Umbilical cord (tissue), 2 donors: ENCODE measurements around the gene NDUFB10. TPM values are rescaled to one million over a fixed set of nuclear protein-coding genes. Genes with fewer than 3 reads are reported as not detected.
A peak's percentile ranks its signal among the peaks of the same experiment; 100 is the strongest.

Experiments used
- DNase-seq: peaks from one replicate; pipeline ENCODE4 v3.0.0-alpha.2; 2015; ENCODE audit warnings: low spot score
- total RNA-seq: library from RNA; depleted of rRNA; stranded (reverse); fragments of >200 nt; gene quantifications from one replicate; pipeline ENCODE4 v1.2.3, GENCODE V29; 2014; ENCODE audit warnings: low replicate concordance; ENCODE audit not compliant: insufficient read depth

Gene NDUFB10
- total RNA-seq, 1 donor from 2014 or later = 111 TPM

DNA sequence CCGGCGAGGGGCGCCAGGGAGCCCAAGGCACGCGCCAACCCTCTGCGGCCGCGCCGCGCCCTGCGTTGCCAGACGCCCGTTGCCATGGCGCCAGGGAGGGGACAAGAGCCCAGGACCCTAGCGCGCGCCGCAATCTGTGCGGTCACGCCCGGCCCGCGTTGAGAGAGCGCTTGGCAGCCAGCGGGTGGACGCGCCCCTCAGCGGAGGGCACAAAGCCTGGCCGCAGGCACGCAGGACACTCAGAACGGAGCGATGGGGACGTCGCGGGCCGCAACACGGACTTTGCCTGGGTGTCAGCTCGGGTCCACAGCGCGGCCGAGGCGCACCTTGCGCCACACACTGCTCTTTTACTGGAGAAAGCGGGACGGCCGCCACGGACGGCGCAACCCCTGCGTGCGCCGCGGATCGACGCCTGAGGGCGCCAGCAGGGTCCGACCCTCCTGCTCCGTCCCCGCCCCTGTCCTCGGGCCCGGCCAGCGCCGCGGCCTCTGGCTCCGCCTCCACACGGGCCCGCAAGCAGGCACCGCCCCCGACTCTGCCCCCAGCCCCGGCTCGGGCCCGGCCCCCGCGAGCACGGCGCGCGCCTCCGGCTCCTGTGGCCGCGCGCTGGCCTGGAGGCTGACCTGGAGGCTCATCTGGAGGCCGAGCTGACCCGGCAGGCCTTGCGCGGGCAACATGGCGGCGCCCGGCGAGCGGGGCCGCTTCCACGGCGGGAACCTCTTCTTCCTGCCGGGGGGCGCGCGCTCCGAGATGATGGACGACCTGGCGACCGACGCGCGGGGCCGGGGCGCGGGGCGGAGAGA lies 24.4 kb downstream of the NDUFB10 start, which contains the start of gene GFER:
GFER (plus strand) TSS at position 650 of the 803 bp plus-strand sequence; CDS start at position 676, 26 bp downstream.
- peak; percentile 94 for DNase-seq

DNA sequence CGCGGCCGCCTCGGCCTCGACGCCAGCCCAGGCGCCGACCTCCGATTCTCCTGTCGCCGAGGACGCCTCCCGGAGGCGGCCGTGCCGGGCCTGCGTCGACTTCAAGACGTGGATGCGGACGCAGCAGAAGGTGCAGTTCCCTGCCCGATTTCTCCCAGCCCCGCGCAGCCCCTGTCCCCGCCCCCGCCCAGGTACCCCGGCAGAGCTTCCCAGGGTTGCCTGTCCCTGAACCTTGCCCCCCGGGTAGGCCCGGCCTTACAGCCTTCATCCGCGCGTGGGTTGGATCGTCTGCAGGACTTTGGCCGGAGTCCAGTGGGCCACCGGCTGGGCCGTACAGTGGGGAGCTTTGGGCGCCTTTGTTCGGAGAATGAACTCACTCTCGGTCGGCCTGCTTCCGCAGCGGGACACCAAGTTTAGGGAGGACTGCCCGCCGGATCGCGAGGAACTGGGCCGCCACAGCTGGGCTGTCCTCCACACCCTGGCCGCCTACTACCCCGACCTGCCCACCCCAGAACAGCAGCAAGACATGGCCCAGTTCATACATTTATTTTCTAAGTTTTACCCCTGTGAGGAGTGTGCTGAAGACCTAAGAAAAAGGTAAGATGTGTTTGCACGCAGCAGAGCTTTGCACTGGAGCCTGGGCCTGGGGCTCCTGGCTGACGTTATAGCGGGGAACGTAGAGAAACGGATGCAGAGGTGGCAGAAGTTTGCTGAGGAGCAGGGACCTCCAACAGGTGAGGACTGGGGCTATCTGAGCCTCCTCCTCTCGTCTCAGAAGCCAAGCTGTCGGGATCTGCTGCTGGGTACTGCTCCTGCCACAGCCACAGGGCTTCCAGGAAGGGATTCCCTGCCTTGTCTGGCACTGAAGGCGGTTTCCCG lies 25.2 kb downstream of the NDUFB10 start:
- no peak for DNase-seq

GRCh38 chr16:1985466-1986150 lies 26.3 kb downstream of the NDUFB10 start:
- DNase-seq = no peak

DNA sequence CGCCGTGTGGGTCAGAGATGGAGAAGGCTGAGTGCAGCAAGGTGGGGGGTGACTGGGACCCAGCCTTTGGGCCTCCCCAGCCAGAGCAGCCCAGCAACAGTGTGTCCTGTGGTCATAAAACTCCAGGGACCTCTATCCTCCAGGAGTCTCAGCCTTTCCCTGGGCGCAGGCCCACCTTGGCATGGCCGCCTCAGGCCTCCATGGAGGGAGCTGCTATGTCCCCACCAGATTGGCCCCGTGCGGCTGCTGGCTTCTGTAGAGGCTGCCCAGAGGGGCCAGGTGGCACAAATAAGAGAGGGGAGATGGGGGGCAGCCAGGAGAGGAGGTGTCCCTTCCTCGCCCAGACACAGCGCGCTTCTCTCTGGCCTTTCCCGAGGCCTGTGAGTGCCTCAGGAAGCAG lies 27.9 kb downstream of the NDUFB10 start:
- DNase-seq = no peak

GRCh38 chr16:1989209-1990100 lies 30.1 kb downstream of the NDUFB10 start, which contains the start of gene SYNGR3:
Gene SYNGR3, plus strand, starts transcription at chr16:1989970. Its CDS starts 133 bp downstream, at chr16:1990103.
- no peak for DNase-seq

DNA sequence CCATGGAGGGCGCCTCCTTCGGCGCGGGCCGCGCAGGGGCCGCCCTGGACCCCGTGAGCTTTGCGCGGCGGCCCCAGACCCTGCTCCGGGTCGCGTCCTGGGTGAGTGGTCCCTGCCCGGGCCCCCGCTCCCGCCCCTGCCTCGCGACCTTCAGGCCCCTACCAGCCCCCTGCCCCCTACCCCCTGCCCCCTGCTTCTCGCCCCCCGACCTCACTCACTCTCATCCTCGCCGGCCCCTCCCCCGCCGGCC lies 30.7 kb downstream of the NDUFB10 start:
- DNase-seq = no peak

GRCh38 chr16:1990351-1991134 lies 31.2 kb downstream of the NDUFB10 start:
- DNase-seq = no peak

GRCh38 chr16:1991135-1991551 lies 31.8 kb downstream of the NDUFB10 start:
- no peak for DNase-seq

GRCh38 chr16:1991588-1991947 lies 32.2 kb downstream of the NDUFB10 start:
- DNase-seq = no peak

DNA sequence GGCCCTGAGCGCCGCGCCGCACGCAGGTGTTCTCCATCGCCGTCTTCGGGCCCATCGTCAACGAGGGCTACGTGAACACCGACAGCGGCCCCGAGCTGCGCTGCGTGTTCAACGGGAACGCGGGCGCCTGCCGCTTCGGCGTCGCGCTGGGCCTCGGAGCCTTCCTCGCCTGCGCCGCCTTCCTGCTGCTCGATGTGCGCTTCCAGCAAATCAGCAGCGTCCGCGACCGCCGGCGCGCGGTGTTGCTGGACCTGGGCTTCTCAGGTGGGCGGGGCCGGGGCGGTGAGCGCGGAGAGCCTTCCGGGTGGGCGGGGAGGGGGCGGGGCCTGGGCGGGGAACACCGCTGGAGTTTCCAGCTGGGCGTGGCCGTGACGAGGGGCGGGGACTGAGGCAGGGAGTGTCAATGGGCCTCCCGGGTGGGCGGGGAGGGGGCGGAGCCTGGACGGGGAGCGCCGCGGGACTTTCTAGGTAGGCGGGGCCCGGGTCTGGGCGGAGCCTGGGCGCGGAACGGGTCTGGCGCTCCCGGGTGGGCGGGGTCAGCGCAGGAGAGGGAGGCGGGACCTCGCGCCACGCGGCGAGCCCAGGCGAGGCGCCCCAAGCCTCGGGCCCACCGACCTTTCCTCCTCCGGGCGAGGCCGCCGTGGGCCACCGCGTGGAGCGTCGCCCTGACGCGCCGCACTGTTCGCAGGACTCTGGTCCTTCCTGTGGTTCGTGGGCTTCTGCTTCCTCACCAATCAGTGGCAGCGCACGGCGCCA lies 32.8 kb downstream of the NDUFB10 start:
- DNase-seq = peak; percentile 84

GRCh38 chr16:1992704-1993317 lies 33.5 kb downstream of the NDUFB10 start:
- no peak for DNase-seq

GRCh38 chr16:1993731-1994131 lies 34.4 kb downstream of the NDUFB10 start:
- no peak for DNase-seq

DNA sequence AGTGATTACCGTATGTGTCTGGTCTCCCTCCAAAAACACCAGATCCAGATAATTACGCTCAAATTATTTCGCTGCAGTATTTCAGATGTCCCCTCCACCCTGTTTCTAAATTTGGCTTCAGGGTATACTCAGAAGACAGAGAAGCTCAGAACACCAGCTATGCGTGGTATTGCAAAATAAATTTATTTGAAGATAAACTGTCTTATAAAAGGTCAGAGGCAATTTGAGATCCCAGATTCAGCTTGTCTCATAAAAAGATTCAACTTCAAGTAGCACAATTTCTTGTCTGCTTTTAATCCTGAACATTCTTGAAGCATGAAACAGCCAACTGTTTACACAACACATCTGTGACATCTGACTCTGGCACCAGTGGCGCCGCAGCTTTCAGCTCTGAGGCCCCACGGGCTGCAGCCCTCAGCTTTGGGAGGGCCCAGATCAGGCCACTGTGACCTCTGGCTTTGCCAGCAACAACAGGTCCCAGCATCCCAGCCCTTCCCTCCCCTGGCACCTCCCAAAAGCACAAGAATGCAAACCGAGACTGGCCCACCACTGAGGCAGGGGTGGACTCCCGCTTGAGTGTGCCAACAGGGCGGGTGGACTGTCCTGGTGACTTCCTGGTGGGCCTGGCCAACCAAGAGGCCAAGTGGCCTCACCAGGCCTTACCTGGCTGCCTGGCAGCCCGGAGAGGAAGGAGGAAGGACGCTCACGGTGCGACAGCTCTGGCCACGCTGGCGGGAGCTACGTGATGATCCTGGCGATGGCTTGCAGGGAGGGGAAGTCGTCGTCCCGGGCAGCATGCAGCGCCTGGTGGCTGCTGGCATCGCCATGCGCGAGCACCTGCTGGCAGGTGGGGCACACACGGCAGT lies 38.4 kb downstream of the NDUFB10 start:
- DNase-seq = peak; percentile 80

DNA sequence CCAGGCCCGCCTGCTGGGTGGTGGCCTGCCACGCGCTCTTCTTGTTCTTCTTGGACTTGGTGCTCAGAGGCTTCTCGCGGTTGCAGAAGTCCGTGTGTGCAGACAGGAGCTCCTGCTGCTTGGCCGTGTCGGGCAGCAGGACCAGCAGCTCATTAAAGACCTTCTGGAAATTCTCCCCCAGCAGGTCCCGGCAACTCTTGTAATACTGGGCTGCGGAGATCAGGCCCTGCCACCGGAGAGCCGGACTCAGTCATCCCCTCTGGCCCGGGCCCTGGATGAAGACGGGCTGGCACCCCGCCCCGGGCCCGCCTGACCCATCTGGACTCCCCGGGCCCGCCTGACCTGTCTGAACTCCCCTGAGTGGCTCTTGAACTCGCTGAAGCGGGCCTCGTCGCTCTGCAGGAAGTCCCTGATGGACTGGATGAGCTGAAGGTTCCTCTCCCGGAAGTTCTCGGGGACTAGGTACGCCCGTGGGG lies 39.1 kb downstream of the NDUFB10 start:
- no peak for DNase-seq

DNA sequence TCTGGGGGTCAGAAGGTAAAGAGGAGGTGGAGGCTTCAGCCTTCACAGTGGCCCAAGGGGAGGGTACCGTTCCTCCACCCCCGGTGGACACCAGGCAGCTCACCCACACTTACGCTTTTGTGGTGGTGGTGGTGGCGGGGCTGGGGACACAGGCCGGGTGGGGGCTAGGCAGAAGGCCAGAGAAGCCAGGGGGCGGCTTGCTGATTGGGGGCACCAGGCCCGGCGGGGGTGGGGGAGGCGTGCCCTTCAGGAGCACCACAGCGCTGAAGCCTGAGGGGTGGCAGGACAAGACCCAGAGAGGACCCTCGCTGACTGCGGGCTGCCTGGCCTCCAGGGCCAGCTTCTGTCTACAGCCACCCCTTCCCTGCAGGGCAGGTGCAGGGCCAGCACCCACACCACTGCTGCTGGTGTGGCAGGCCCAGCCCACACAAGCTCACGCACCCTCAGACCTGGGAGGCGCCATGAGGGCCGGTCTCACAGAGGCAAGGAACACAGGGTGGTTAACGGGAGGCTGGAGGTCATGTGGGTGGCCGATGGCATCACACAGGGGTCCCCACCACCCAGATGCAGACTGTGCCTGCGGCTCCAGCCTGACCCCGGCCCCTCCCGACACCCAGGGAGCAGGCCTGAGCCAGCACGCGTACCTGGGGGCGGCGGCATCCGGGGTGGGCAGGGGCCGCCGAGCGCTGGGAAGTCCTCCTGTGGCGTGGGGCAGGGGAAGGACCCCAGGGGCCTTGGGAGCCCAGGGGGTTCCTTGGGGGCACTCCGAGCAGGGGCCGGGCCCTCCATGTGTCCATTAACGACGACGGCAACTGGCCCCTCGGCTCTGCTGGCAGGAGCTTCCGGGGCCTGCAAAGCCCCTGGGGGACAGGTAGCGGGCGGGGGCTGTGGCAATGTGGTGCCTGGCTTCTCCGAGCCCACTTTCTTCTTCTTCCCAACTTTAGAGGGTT lies 39.8 kb downstream of the NDUFB10 start:
- DNase-seq = no peak

- no peak for DNase-seq
These were observed 40.7 kb downstream of the NDUFB10 start for GRCh38 chr16:1999866-2000514.
